ENCODE data around the gene KRT75.

DNA sequence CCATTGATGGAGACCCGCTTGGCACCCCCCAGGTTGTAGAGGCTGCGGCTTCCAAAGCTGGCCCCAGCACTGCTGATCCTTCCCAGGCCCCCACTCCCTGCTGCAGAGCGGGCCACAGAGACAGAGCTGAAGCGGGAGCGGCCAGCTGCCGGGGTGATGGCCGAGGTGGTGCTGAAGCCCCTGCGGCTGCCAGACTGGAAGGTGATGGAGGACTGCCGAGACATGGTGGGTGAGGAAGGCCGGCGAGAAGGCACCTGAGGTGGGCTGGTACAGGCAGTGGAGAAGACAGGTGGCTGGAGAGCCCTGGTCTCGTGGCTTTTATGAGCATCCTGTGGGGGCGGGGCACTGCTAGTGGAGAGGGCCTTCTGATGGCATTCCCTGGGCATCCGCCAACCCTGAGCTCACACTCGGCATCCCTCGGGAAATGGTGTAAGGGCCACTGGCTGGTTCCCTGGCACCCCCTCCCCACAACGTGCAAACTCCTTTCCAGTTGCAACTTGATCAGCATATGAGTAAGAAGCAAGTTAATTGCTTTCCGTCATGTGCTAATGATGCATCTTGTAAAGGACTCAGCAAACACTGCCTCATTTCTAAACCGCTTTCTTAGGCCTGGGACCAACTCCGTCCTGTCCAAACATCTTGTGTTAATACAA, at the start of gene KRT75:
- TF ChIP-seq, protein P1, sequence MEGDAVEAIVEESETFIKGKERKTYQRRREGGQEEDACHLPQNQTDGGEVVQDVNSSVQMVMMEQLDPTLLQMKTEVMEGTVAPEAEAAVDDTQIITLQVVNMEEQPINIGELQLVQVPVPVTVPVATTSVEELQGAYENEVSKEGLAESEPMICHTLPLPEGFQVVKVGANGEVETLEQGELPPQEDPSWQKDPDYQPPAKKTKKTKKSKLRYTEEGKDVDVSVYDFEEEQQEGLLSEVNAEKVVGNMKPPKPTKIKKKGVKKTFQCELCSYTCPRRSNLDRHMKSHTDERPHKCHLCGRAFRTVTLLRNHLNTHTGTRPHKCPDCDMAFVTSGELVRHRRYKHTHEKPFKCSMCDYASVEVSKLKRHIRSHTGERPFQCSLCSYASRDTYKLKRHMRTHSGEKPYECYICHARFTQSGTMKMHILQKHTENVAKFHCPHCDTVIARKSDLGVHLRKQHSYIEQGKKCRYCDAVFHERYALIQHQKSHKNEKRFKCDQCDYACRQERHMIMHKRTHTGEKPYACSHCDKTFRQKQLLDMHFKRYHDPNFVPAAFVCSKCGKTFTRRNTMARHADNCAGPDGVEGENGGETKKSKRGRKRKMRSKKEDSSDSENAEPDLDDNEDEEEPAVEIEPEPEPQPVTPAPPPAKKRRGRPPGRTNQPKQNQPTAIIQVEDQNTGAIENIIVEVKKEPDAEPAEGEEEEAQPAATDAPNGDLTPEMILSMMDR (IDR thresholded peaks at IDR 0.05) = no peak
- no peak for TF ChIP-seq POLR2A (IDR thresholded peaks at IDR 0.05)

All from testis (tissue), 2 donors.